Stimulated activated CD8-positive, alpha-beta memory T cell treated with anti-CD3 and anti-CD28 coated beads, Interleukin-15, amount 100 ng/mL, for 1 hour (primary cell): ENCODE measurements around the gene GKN1.

Experiments used
- DNase-seq: peaks from one replicate; pipeline ENCODE4 v3.0.0-alpha.2; 2020; ENCODE audit warnings: low read depth

Gene GKN1

GRCh38 chr2:68961380-68961779, 13.1 kb upstream of the GKN1 start:
- DNase-seq = no peak

DNA sequence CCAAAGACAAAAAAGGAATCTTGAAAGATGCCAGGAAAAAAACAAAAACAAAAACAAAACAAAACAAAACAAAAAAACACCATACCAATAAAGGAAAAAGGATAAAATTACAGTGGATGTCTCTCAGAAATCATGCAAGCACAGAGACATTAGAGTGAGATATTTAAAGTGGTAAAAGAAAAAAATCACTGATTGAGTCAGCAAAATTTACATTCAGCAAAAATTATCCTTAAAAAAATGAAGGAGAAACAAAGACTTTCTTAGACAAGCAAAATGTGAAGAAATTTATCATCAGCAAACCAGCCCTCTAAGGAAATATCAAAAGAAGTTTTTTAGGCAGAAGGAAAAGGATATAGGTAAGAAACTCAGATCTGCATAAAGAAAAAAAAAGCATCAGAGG, 10.2 kb upstream of the GKN1 start:
- DNase-seq = no peak

DNA sequence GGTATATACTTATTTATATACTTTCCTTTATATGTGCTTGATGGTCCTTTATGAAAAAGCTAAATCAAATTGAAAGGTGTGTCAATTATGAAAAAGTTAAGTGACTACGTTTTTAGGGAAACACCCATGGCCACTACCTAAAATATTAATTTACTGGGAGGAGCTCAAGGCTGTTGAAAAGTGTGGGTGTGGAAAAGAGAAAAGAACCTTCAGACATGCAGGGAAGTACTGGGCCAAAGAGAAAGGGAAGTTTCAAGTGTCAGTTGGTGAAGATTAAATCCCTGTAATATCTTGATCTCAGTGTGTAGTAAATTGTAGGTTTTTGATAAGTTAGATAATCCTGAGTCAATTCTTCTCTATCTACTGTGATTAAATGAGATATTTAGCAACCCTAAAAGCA, 6.2 kb upstream of the GKN1 start:
- no peak for DNase-seq

DNA sequence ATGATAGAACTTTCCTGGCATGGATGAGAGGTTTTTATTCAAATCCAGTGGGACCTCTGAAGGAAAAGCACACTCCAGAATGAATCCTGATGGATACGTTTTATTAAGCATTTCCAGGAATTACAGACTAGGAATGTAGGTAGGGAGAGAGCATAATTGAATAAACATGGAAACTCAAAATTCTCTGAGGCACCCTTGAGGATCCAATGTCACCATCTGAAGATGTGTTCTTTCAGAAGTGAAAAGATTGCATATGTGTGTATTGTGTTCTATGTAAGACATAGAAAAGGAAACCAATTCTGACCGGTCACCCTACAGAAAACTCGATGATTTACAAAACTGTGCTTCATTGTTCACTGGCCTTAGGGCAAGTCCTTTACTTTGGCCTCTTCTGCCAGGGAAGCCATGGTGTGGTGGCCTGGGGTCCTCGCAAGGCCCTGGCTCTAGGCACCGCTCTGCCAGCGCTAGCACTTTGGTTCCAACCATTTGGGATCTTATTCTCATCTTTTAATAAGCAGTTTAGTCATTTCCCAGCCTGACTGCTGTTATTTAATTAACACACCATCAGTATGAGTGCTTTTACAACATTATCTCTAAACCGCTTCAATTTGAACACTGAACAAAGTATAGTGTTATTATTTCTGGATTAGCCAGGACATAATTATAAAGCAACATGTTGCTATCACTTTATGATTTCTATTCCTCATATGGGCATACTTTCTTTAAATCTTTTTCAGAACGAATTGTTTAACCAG, 4.5 kb upstream of the GKN1 start:
- no peak for DNase-seq

DNA sequence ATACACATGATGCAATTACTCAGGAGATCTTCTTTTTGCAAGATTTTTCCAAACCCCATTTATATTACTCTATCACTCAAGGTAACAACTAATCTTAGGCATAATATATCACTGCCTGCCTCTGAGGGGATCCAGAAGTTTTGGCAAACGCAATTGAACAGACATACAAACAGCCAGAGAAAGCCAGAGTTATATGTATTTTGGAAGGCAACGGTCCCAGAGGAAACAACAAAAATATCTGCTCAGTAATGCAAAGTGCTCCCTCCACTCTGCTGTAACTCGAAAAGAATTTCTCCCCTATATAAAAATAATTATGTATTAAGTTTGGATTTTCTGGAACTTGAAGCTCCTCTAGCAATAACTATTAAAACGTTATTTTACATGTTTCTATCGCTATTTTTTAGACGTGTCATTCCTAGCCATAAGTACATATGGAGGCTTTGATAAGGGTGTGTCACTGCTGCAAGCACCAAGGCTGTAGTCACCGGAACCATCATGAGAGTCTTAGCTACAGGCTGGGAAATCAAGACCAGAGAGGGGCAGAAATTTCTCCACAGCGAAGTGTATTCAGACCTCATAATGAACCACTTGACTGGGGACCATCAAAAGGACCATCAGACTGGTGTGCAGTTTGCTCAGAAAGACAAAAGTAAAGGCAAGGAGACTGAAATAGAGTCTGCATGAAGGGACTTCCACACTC, 3.7 kb upstream of the GKN1 start:
- no peak for DNase-seq

DNA sequence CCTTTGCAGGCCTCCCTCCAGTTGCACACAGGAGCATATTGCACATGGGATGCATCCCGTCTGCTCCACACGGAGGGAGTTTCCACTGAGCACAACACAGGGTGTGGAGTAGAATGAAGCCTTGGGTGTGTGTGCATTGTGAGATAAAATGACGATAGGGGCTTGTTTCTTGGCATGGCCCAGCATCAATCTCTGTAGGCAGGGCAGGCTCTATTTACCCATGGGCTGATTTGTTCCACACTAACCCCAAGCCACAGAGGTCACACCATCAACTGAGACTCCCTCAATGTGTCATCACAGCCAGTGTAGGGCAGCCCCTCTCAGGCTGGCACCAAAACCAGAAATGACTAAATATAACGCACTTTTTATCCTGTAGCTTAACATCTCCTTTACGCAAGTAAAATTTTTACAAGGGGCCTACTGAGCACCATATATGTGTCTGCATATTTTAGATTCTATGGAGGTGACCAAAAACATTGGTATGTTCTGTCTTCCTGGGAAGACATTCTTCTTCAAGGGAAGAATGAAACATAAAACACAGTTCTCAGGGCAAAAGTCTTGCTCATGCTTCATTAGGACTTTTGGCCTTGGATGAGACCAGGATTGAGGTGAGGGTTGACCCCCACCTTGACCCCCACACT, 2.7 kb upstream of the GKN1 start:
- DNase-seq = no peak

GRCh38 chr2:68974946-68975665, 670 bp downstream of the GKN1 start:
- DNase-seq = no peak

GRCh38 chr2:68975844-68976243, 1.4 kb downstream of the GKN1 start:
- DNase-seq = no peak

DNA sequence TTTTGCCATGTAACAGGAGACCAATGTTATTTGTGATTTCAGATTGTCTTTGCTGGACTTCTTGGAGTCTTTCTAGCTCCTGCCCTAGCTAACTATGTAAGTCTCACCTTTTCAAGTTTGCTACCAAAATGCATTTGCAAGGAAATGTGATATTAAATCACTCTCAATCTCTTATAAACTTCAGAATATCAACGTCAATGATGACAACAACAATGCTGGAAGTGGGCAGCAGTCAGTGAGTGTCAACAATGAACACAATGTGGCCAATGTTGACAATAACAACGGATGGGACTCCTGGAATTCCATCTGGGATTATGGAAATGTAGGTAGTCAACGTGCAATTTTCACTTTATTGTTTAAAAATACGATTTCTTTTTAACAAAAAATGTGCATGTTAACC, 3.0 kb downstream of the GKN1 start:
- DNase-seq = no peak

DNA sequence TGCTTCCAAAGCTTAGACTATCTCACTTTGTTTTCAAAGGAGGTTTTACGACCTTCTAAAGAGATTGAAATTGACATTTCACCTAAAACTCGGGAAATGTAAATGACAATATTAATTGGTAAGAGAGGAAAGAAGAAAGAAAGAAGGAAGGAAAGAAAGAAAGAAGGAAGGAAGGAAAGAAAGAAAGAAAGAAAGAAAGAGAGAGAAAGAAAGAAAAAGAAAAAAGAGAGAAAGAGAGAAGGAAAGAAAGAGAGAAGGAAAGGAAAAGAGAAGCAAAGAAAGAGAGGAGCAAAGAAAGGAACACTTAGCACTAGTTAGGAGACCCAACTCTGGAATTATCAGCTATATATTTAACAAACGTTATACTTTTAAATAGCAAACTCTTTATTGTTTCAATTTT, 3.7 kb downstream of the GKN1 start:
- no peak for DNase-seq

- no peak for DNase-seq
These were observed 6.5 kb downstream of the GKN1 start for GRCh38 chr2:68980956-68981355.

GRCh38 chr2:68987021-68987503, 12.6 kb downstream of the GKN1 start:
- no peak for DNase-seq

DNA sequence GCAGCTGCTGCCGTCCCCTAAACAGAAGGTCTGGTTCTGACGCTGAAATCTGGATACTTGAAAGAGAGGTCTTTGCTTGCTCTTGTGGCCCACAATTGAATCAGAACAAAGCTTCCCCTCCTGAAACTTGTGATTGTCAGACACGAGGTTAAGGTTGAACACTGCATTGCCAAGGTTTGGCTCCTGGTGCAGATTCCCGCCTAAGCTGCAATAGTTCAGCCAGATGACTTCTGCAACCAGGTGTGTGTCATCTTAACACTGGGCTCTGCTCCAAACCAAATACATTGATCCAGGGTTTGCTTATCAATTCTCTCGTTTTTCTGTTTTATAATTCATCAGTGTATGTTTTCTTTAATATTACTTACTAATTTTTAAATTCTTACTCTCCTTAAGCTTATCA, 14.6 kb downstream of the GKN1 start:
- no peak for DNase-seq

DNA sequence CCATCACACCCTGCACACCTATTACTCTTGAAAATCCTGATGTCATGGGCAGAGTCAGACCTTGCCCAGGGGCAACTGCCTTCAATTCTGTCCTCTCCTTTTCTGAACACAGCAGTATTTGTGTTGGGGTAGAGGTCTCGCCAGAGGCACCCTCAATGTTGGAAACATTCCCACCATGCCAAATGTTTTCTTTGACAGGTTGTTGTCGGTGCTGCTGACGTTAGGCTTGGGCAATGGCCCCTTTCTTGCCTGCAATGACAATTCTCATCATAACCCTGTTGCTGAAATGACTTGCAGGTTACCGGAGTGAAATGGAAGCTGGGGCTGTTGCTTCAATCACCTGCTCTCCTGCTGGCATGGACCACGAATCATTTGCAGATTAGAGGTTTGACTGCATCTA, 17.9 kb downstream of the GKN1 start:
- DNase-seq = no peak

- no peak for DNase-seq
These were observed 18.5 kb downstream of the GKN1 start for GRCh38 chr2:68992933-68993332.

DNA sequence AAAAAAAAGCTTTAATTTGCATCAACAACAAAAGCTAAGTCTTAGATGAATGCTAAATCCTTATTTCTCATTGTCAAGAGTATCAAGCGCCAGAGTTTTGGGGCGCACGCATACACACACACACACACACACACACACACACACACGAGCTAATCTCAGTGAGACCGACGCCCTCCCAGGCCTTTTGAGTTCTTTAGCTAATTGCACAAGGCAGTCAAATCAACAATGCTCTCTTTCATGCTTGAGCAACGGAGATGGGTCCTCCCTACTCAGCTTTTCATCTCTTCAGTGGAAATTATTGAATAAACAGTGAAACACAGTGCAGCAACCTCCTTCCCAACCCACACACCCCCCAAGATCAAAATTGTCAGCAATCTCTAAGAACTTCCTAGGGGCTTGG, 19.2 kb downstream of the GKN1 start:
- no peak for DNase-seq

GRCh38 chr2:68994864-68995263, 20.4 kb downstream of the GKN1 start:
- no peak for DNase-seq

- DNase-seq = no peak
These were observed 21.5 kb downstream of the GKN1 start for GRCh38 chr2:68995916-68996315.

- no peak for DNase-seq
These were observed 23.0 kb downstream of the GKN1 start for GRCh38 chr2:68997401-68997800.

GRCh38 chr2:69001879-69002278, 27.4 kb downstream of the GKN1 start:
- DNase-seq = no peak

DNA sequence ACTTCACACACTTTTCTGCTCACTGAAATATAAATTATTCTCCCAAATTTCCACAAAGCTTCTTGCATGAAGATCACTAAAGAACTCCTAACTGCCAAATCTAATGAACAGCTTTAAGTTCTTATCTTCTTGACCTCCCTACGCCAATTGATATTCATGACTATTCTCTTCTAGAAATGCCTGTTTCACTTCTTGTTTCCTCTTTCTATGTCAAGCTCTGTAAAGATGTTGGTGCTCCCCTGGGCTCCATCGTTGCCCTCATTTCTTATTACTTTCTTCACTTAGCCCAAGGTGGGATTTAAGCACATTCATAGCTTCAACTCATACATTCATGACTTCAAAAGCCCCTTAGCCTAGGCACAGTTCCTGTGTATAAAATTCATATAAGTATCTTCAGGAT, 29.3 kb downstream of the GKN1 start:
- no peak for DNase-seq

GRCh38 chr2:69007169-69007568, 32.7 kb downstream of the GKN1 start:
- DNase-seq = no peak

- no peak for DNase-seq
These were observed 33.2 kb downstream of the GKN1 start for GRCh38 chr2:69007603-69008002.
